Lung (tissue), 12 donors: ENCODE measurements around the gene POLR1H. TPM values are rescaled to one million over a fixed set of nuclear protein-coding genes. Genes with fewer than 3 reads are reported as not detected.

Source experiments
- ATAC-seq: fragments of 200-7000 bp; cut with Tn5 transposase; one replicate; pipeline ENCODE4 v1.9.1; 2020; ENCODE audit warnings: moderate number of reproducible peaks; ENCODE audit not compliant: insufficient read depth, low FRiP score
- DNase-seq, 3 donors: peaks; one replicate each; pipeline ENCODE4 v3.0.0-alpha.2; 2013 to 2017
- H3K27ac ChIP-seq, 2 donors: one replicate each; pipeline ENCODE4 v1.5.1; 2013; ENCODE audit warnings: mild to moderate bottlenecking in 2 of 2, moderate library complexity in 2 of 2, control low read depth in 1 of 2, inconsistent platforms in 1 of 2, low read depth in 1 of 2, low read length in 1 of 2
- H3K27me3 ChIP-seq, 3 donors: one replicate each; pipeline ENCODE4 v1.5.1; 2013; ENCODE audit warnings: low read length in 2 of 3; ENCODE audit not compliant: control insufficient read depth in 3 of 3, insufficient read depth in 3 of 3
- H3K36me3 ChIP-seq, 4 donors: one replicate each; pipeline ENCODE4 v1.5.1; 2013; ENCODE audit warnings: low read length in 4 of 4, mild to moderate bottlenecking in 1 of 4, moderate library complexity in 1 of 4; ENCODE audit not compliant: control insufficient read depth in 4 of 4, insufficient read depth in 4 of 4
- H3K4me1 ChIP-seq, 5 donors: one replicate each; pipeline ENCODE4 v1.5.1; 2013; ENCODE audit warnings: low read length in 5 of 5, mild to moderate bottlenecking in 2 of 5, moderate library complexity in 1 of 5; ENCODE audit not compliant: control insufficient read depth in 5 of 5, insufficient read depth in 5 of 5
- H3K4me3 ChIP-seq: one replicate; pipeline ENCODE4 v1.5.1; 2013; ENCODE audit warnings: mild to moderate bottlenecking, control low read depth, moderate library complexity
- H3K9ac ChIP-seq, 2 donors: one replicate each; pipeline ENCODE4 v1.5.1; 2013; ENCODE audit warnings: low read length in 2 of 2, control low read depth in 1 of 2; ENCODE audit not compliant: insufficient read depth in 1 of 2
- H3K9me3 ChIP-seq, 4 donors: one replicate each; pipeline ENCODE4 v1.5.1; 2013; ENCODE audit warnings: low read length in 3 of 4, mild to moderate bottlenecking in 1 of 4, moderate library complexity in 1 of 4; ENCODE audit not compliant: control insufficient read depth in 4 of 4, insufficient read depth in 3 of 4
- CTCF ChIP-seq: IDR thresholded peaks from 2 replicates; pipeline ENCODE4 v1.5.1; 2012; ENCODE audit warnings: mild to moderate bottlenecking; ENCODE audit errors: control extremely low read depth, extremely low read depth
- WGBS, 2 donors: extraction: QIAGEN DNeasy Blood & Tissue Kit; methylation state at CpG; one replicate each; pipeline ENCODE4 v1.1.7; 2013; 5-methylcytosine and 5-hydroxymethylcytosine counted together
- polyA plus RNA-seq, 2 donors: library from polyadenylated mRNA; stranded (reverse); fragments of 200-250 nt; gene quantifications; one replicate each; pipeline ENCODE4 v1.2.1, GENCODE V29; 2013
- total RNA-seq, 2 donors: library from RNA; depleted of rRNA in 1 of 2; stranded (reverse); fragments of >200 nt in 1 of 2; gene quantifications; one replicate each; pipeline ENCODE4 v1.2.1, GENCODE V29; 2014 to 2021
- donor health status: control.
- donor health status: control.
- donor health status: Bipolar disorder and iron deficiency.
- donor health status: healthy.
- donor health status: DM: yes; HTN: yes; CAD: no.

POLR1H gene
- total and polyA plus RNA-seq, 4 donors = 18.2 to 55.5 (median 38.6) TPM

- Histone ChIP-seq H3K36me3 (peaks cover 0 to 5% (median 1%) of the 10 kb centered on the region in 4 donors), H3K9ac (no peak overlapping the region), H3K4me3 (no peak overlapping the region), H3K27ac (no peak overlapping the region), H3K27me3 (no peaks in the 10 kb centered on the region), H3K9me3 (no peaks in the 10 kb centered on the region), H3K4me1 (peaks cover 0 to 1% (median 0%) of the 10 kb centered on the region in 5 donors)
- no peak for TF ChIP-seq CTCF
- peak in 2 of 3 donors; percentile 11 to 24 for DNase-seq
- no peak for ATAC-seq
- 58 to 68% methylated on average over 4 of the region's 4 CpGs for WGBS, 2 donors
Observed at GRCh38 chr6:30037182-30037788, 23.8 kb upstream of the POLR1H start.

GRCh38 chr6:30041221-30041620 lies 19.8 kb upstream of the POLR1H start:
- Histone ChIP-seq H3K27me3 (no peaks in the 10 kb centered on the region), H3K27ac (no peak overlapping the region), H3K4me3 (no peak overlapping the region), H3K9ac (no peak overlapping the region), H3K4me1 (peaks cover 0 to 5% (median 0%) of the 10 kb centered on the region in 5 donors), H3K36me3 (no peaks in the 10 kb centered on the region), H3K9me3 (peaks cover 0 to 1% (median 0%) of the 10 kb centered on the region in 4 donors)
- TF ChIP-seq CTCF = no peak
- WGBS, 2 donors = 92 to 93% methylated on average over 6 of the region's 6 CpGs
- no peak for DNase-seq
- no peak for ATAC-seq

- Histone ChIP-seq H3K4me3 (no peak overlapping the region), H3K4me1 (peaks cover 0 to 5% (median 0%) of the 10 kb centered on the region in 5 donors), H3K9me3 (peaks cover 0 to 1% (median 0%) of the 10 kb centered on the region in 4 donors), H3K27ac (no peak overlapping the region), H3K9ac (no peak overlapping the region), H3K36me3 (no peaks in the 10 kb centered on the region), H3K27me3 (no peaks in the 10 kb centered on the region)
- DNase-seq = no peak
- no peak for ATAC-seq
- TF ChIP-seq CTCF = no peak
- 75 to 78% methylated on average over 4 of the region's 4 CpGs for WGBS, 2 donors
Observed at GRCh38 chr6:30041821-30042220, 19.2 kb upstream of the POLR1H start.

GRCh38 chr6:30042476-30042875 lies 18.6 kb upstream of the POLR1H start:
- TF ChIP-seq CTCF = no peak
- Histone ChIP-seq H3K4me3 (no peak overlapping the region), H3K27me3 (no peaks in the 10 kb centered on the region), H3K4me1 (peaks cover 0 to 5% (median 0%) of the 10 kb centered on the region in 5 donors), H3K27ac (no peak overlapping the region), H3K9ac (no peak overlapping the region), H3K9me3 (peaks cover 0 to 1% (median 0%) of the 10 kb centered on the region in 4 donors), H3K36me3 (no peaks in the 10 kb centered on the region)
- ATAC-seq = no peak
- no peak for DNase-seq
- WGBS, 2 donors = 88 to 97% methylated on average over 1 of the region's 1 CpG
